Fibroblast of lung (primary cell): Measurements from ENCODE around the gene CADM2. TPM values are rescaled to one million over a fixed set of nuclear protein-coding genes. Genes with fewer than 3 reads are reported as not detected.

Source experiments
- DNase-seq, 2 donors: peaks; one replicate each; pipeline versions ENCODE4 v3.0.0 to v3.0.0-alpha.2; 2010; ENCODE audit warnings: low read depth in 2 of 2
- H2AFZ ChIP-seq: 2 replicates; pipeline ENCODE4 v1.5.1; 2012; ENCODE audit warnings: low read length, control low read depth, inconsistent platforms
- H3K27ac ChIP-seq: 2 replicates; pipeline ENCODE4 v1.5.1; 2011; ENCODE audit warnings: low read length, control low read depth; ENCODE audit not compliant: insufficient read depth
- H3K27me3 ChIP-seq: 2 replicates; pipeline ENCODE4 v1.5.1; 2011; ENCODE audit warnings: mild to moderate bottlenecking, low read length; ENCODE audit not compliant: control insufficient read depth, insufficient read depth
- H3K36me3 ChIP-seq: 2 replicates; pipeline ENCODE4 v1.5.1; 2011; ENCODE audit warnings: low read length; ENCODE audit not compliant: control insufficient read depth, insufficient read depth
- H3K4me1 ChIP-seq: 2 replicates; pipeline ENCODE4 v1.5.1; 2011; ENCODE audit warnings: low read length; ENCODE audit not compliant: control insufficient read depth, insufficient read depth; ENCODE audit errors: extremely low read depth
- H3K4me2 ChIP-seq: 2 replicates; pipeline ENCODE4 v1.5.1; 2011; ENCODE audit warnings: low read length, control low read depth; ENCODE audit not compliant: insufficient read depth; ENCODE audit errors: extremely low read depth
- H3K4me3 ChIP-seq, 4 experiments: fragments of 200-600 bp in 1 of 4; sonication (generic) in 1 of 4; replicated peaks in 1 of 4; 2 replicates each; pipeline ENCODE4 v1.5.1; 2011 to 2016; ENCODE audit warnings: low read length in 4 of 4, low read depth in 3 of 4, mild to moderate bottlenecking in 3 of 4, control low read depth in 2 of 4, inconsistent platforms in 1 of 4, mixed read lengths in 1 of 4; ENCODE audit not compliant: insufficient read depth in 1 of 4; ENCODE audit errors: control extremely low read depth in 1 of 4
- H3K79me2 ChIP-seq: 2 replicates; pipeline ENCODE4 v1.5.1; 2012; ENCODE audit warnings: mild to moderate bottlenecking, low read length, inconsistent platforms; ENCODE audit not compliant: control insufficient read depth, insufficient read depth
- H3K9ac ChIP-seq: 2 replicates; pipeline ENCODE4 v1.5.1; 2011; ENCODE audit warnings: mild to moderate bottlenecking, low read length, control low read depth; ENCODE audit not compliant: insufficient read depth
- H3K9me3 ChIP-seq: 2 replicates; pipeline ENCODE4 v1.5.1; 2012; ENCODE audit warnings: low read depth, low read length; ENCODE audit not compliant: control insufficient read depth, insufficient read depth
- H4K20me1 ChIP-seq: 2 replicates; pipeline ENCODE4 v1.5.1; 2011; ENCODE audit warnings: low read length; ENCODE audit not compliant: control insufficient read depth, insufficient read depth; ENCODE audit errors: extremely low read depth
- EZH2 ChIP-seq: IDR thresholded peaks from 2 replicates; pipeline ENCODE4 v1.5.1; 2012; ENCODE audit warnings: low read length, control low read depth, mild to moderate bottlenecking; ENCODE audit errors: missing control alignments
- polyA plus RNA-seq, 2 donors: library from polyadenylated mRNA; depleted of rRNA in 1 of 2; stranded (reverse) in 1 of 2; unstranded in 1 of 2; fragments of >200 nt; gene quantifications; 2 replicates each; pipeline ENCODE4 v1.2.1, GENCODE V29; 2011 to 2012; ENCODE audit warnings: missing spikeins in 1 of 2
- total RNA-seq: library from RNA; depleted of rRNA; stranded (reverse); fragments of >200 nt; gene quantifications from 2 replicates; pipeline ENCODE4 v1.2.1, GENCODE V29; 2014
- TF ChIP-seq, protein P1 (sequence below), 2 donors: IDR thresholded peaks in 1 of 2; conservative IDR thresholded peaks in 1 of 2; 1 replicate in 1 of 2; 2 replicates in 1 of 2; pipeline ENCODE4 v1.5.1; 2011 to 2012; ENCODE audit warnings: low read length in 2 of 2, control low read depth in 1 of 2, inconsistent platforms in 1 of 2, low read depth in 1 of 2, mild to moderate bottlenecking in 1 of 2

The CADM2 gene
- total and polyA plus RNA-seq, 2 donors (not counting 1 experiment from before 2014, with no cell fraction given): under 0.01 to 0.12 TPM

DNA sequence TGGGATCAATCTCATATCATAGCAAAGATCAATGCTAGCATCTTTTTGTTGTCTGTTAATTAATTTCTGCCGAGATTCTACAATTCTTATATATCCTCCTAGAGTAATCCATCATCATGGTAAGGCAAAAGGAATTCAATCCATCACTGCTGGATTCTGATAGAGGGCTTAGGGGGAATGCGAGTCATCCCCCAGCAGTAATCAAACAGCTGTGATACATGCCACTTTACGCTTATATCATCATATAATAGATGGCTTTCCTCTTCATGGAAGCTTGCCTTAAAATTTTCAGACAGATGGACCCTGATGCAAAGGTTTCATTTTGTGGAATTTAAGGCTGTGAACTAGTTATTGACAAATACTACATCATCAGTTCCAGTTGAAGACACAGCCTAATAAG, 645.9 kb downstream of the CADM2 start:
- Histone ChIP-seq H2AFZ (no peak overlapping the region), H3K79me2 (no peaks in the 10 kb centered on the region), H3K9ac (no peak overlapping the region), H3K36me3 (no peaks in the 10 kb centered on the region), H3K4me3 (no peak overlapping the region), H3K27ac (no peak overlapping the region), H3K4me1 (no peaks in the 10 kb centered on the region), H3K9me3 (no peaks in the 10 kb centered on the region), H3K27me3 (no peaks in the 10 kb centered on the region), H4K20me1 (no peaks in the 10 kb centered on the region), H3K4me2 (no peak overlapping the region)
- peak in 1 of 2 donors; percentile 18 for DNase-seq
- TF ChIP-seq EZH2: no peak
- TF ChIP-seq, protein P1, sequence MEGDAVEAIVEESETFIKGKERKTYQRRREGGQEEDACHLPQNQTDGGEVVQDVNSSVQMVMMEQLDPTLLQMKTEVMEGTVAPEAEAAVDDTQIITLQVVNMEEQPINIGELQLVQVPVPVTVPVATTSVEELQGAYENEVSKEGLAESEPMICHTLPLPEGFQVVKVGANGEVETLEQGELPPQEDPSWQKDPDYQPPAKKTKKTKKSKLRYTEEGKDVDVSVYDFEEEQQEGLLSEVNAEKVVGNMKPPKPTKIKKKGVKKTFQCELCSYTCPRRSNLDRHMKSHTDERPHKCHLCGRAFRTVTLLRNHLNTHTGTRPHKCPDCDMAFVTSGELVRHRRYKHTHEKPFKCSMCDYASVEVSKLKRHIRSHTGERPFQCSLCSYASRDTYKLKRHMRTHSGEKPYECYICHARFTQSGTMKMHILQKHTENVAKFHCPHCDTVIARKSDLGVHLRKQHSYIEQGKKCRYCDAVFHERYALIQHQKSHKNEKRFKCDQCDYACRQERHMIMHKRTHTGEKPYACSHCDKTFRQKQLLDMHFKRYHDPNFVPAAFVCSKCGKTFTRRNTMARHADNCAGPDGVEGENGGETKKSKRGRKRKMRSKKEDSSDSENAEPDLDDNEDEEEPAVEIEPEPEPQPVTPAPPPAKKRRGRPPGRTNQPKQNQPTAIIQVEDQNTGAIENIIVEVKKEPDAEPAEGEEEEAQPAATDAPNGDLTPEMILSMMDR (conservative IDR thresholded peaks at IDR 0.05 in 1 of 2, IDR thresholded peaks at IDR 0.05 in 1 of 2; ENCODE audit: low read depth in 1 of 2, low read length in 2 of 2): no peak

DNA sequence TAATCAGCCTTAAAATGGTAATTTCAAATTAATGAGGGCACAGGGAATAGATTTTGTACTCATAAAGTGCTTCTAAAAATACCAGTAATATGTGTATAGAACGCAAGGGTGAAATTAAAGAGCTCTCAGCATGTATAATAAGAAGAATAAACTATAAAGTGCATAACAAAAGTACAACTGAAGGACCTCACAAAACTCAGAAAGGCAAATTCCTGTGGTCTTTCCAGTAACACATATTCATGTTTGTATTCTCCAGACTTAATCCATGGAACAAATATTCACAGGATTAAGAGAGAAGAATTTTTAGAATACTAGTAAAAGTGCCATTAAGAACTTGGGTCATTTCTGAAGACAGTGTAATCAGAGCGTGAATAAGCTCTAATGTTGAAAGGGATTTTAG, 646.3 kb downstream of the CADM2 start:
- no peaks in the 10 kb centered on the region for H3K9me3 ChIP-seq
- no peaks in the 10 kb centered on the region for H3K36me3 ChIP-seq
- H2AFZ ChIP-seq: no peak overlapping the region
- no peaks in the 10 kb centered on the region for H3K79me2 ChIP-seq
- no peaks in the 10 kb centered on the region for H4K20me1 ChIP-seq
- H3K27me3 ChIP-seq: no peaks in the 10 kb centered on the region
- no peak overlapping the region for H3K4me2 ChIP-seq
- TF ChIP-seq, protein P1 (conservative IDR thresholded peaks at IDR 0.05 in 1 of 2, IDR thresholded peaks at IDR 0.05 in 1 of 2; ENCODE audit: low read depth in 1 of 2, low read length in 2 of 2): no peak
- no peak for TF ChIP-seq EZH2
- H3K9ac ChIP-seq: no peak overlapping the region
- no peak overlapping the region for H3K4me3 ChIP-seq
- no peak overlapping the region for H3K27ac ChIP-seq
- DNase-seq: peak in 1 of 2 donors; percentile 9
- H3K4me1 ChIP-seq: no peaks in the 10 kb centered on the region

DNA sequence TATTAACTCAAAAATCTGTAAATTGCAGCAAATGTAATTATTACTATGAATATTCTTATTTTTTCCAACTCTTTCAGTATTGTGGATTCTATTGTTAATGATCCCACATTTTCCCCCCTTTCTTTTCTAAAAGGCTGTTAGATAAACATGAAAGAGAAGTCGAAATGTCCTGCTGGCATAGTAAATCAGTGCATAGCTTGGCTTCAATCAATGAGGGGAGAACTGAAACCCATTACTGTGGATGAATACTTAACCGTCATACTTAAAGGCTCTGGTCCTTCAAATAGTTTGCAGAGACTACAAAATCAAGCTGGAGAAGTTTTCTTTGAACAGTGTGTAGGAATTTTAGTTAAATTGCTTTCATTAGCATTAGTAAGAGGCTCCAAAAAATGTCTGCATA, 667.9 kb downstream of the CADM2 start:
- no peak overlapping the region for H3K4me2 ChIP-seq
- H3K4me3 ChIP-seq: no peak overlapping the region
- H3K79me2 ChIP-seq: no peaks in the 10 kb centered on the region
- H3K4me1 ChIP-seq: no peaks in the 10 kb centered on the region
- no peak for DNase-seq
- H2AFZ ChIP-seq: no peak overlapping the region
- no peak overlapping the region for H3K9ac ChIP-seq
- H3K27ac ChIP-seq: no peak overlapping the region
- H3K9me3 ChIP-seq: no peaks in the 10 kb centered on the region
- no peaks in the 10 kb centered on the region for H3K27me3 ChIP-seq
- no peaks in the 10 kb centered on the region for H4K20me1 ChIP-seq
- H3K36me3 ChIP-seq: no peaks in the 10 kb centered on the region
- TF ChIP-seq, protein P1 (conservative IDR thresholded peaks at IDR 0.05 in 1 of 2, IDR thresholded peaks at IDR 0.05 in 1 of 2; ENCODE audit: low read depth in 1 of 2, low read length in 2 of 2): no peak
- no peak for TF ChIP-seq EZH2
